K562 (cell line): ENCODE results near the gene IPP. TPM values are rescaled to one million over a fixed set of nuclear protein-coding genes. Genes with fewer than 3 reads are reported as not detected.
A peak's percentile ranks its signal among the peaks of the same experiment; 100 is the strongest.

ENCODE experiments used
- AFF1 ChIP-seq, 2 experiments: fragments of 450-650 bp; IDR thresholded peaks; 2 replicates each; pipeline ENCODE4 v1.6.1; 2018; ENCODE audit warnings: mild to moderate bottlenecking in 2 of 2, low read depth in 1 of 2; ENCODE audit not compliant: partially characterized antibody in 2 of 2
- HDAC1 ChIP-seq, 2 experiments: fragments of 450-650 bp; IDR thresholded peaks; 2 replicates each; pipeline ENCODE4 v1.6.1; 2016 to 2017; ENCODE audit warnings: inconsistent platforms in 1 of 2, mild to moderate bottlenecking in 1 of 2, moderate library complexity in 1 of 2
- KLF13 ChIP-seq: fragments of 450-650 bp; IDR thresholded peaks from 2 replicates; pipeline ENCODE4 v1.6.1; 2016; ENCODE audit warnings: missing genetic modification characterization, low read depth, mild to moderate bottlenecking, missing compliant biosample characterization, moderate library complexity, borderline replicate concordance
- LCOR ChIP-seq: sonication (generic); formaldehyde crosslinking; IDR thresholded peaks from 2 replicates; pipeline ENCODE4 v1.8.0; 2022; ENCODE audit warnings: mild to moderate bottlenecking, missing genetic modification reagents
- NCOR1 ChIP-seq: fragments of 450-650 bp; IDR thresholded peaks from 2 replicates; pipeline ENCODE4 v1.6.1; 2016; ENCODE audit warnings: mild to moderate bottlenecking, moderate library complexity
- NFATC3 ChIP-seq: fragments of 450-650 bp; IDR thresholded peaks from 2 replicates; pipeline ENCODE4 v1.6.1; 2017; ENCODE audit warnings: mild to moderate bottlenecking
- NFRKB ChIP-seq: fragments of 450-650 bp; IDR thresholded peaks from 2 replicates; pipeline ENCODE4 v1.6.1; 2016; ENCODE audit warnings: low read depth
- PCBP1 ChIP-seq: fragments of 200-400 bp; formaldehyde crosslinking; IDR thresholded peaks from 2 replicates; pipeline ENCODE4 v1.6.1; 2018; ENCODE audit warnings: mild to moderate bottlenecking, low read depth, low read length; ENCODE audit not compliant: poor library complexity, severe bottlenecking
- PREB ChIP-seq: sonication (generic); formaldehyde crosslinking; IDR thresholded peaks from 2 replicates; pipeline ENCODE4 v1.8.1; 2023; ENCODE audit warnings: mild to moderate bottlenecking, missing genetic modification reagents
- PTRF ChIP-seq: fragments of 450-650 bp; IDR thresholded peaks from 2 replicates; pipeline ENCODE4 v1.6.1; 2016; ENCODE audit warnings: mild to moderate bottlenecking, missing genetic modification characterization, missing compliant biosample characterization
- SAP30 ChIP-seq: fragments of 200-600 bp; sonication (generic); IDR thresholded peaks from 2 replicates; pipeline ENCODE4 v1.6.1; 2012; ENCODE audit warnings: borderline replicate concordance, low read depth, mild to moderate bottlenecking, moderate library complexity, low read length, control low read depth, inconsistent platforms; ENCODE audit not compliant: insufficient read depth, poor library complexity, severe bottlenecking
- SREBF1 ChIP-seq: fragments of 150-350 bp; IDR thresholded peaks from 2 replicates; pipeline ENCODE4 v1.6.1; 2014; ENCODE audit warnings: antibody characterized with exemption, low read depth, low read length, borderline replicate concordance
- STAT5A ChIP-seq: IDR thresholded peaks from 2 replicates; pipeline ENCODE4 v1.6.1; 2012; ENCODE audit warnings: low read length, inconsistent platforms, borderline replicate concordance
- TEAD1 ChIP-seq, 2 experiments: fragments of 450-650 bp in 1 of 2; sonication (generic) in 1 of 2; formaldehyde crosslinking; IDR thresholded peaks; 2 replicates each; pipeline versions ENCODE4 v1.4.0 to v1.8.0; 2020 to 2022; ENCODE audit warnings: mild to moderate bottlenecking in 2 of 2, missing genetic modification reagents in 1 of 2
- TOE1 ChIP-seq, 2 experiments: fragments of 450-650 bp in 1 of 2; sonication (generic) in 1 of 2; formaldehyde crosslinking in 1 of 2; IDR thresholded peaks; 2 replicates each; pipeline versions ENCODE4 v1.7.1 to v1.8.0; 2016 to 2022; ENCODE audit warnings: borderline replicate concordance in 2 of 2, mild to moderate bottlenecking in 2 of 2, antibody characterized with exemption in 1 of 2, inconsistent platforms in 1 of 2, low read depth in 1 of 2, missing genetic modification reagents in 1 of 2, moderate library complexity in 1 of 2
- ZC3H4 ChIP-seq: sonication (generic); formaldehyde crosslinking; IDR thresholded peaks from 2 replicates; pipeline ENCODE4 v1.9.0; 2021; ENCODE audit warnings: missing genetic modification reagents, borderline replicate concordance
- ZFP36 ChIP-seq: fragments of 150-350 bp; IDR thresholded peaks from 2 replicates; pipeline ENCODE4 v1.6.1; 2018; ENCODE audit warnings: low read length, low read depth; ENCODE audit not compliant: partially characterized antibody
- ZFX ChIP-seq: sonication (generic); formaldehyde crosslinking; IDR thresholded peaks from 2 replicates; pipeline ENCODE4 v1.8.0; 2022; ENCODE audit warnings: mild to moderate bottlenecking, missing genetic modification reagents, moderate library complexity
- ZNF212 ChIP-seq: fragments of 450-650 bp; formaldehyde crosslinking; IDR thresholded peaks from 2 replicates; pipeline ENCODE4 v1.4.0; 2020; ENCODE audit warnings: mild to moderate bottlenecking
- ZZZ3 ChIP-seq: fragments of 450-650 bp; IDR thresholded peaks from 2 replicates; pipeline ENCODE4 v1.6.1; 2016; ENCODE audit warnings: antibody characterized with exemption, mild to moderate bottlenecking, moderate library complexity
- polyA plus RNA-seq, 8 experiments: library from polyadenylated mRNA; depleted of rRNA in 4 of 8; stranded (reverse) in 5 of 8; unstranded in 3 of 8; fragments of >200 nt; fragmentation: Nextera tagmentation in 2 of 8; fragmentation: Illumina TruSeq in 1 of 8; extraction: Ambion mirVana in 2 of 8; extraction: Trizol in 1 of 8; gene quantifications; 2 replicates each; pipeline versions ENCODE4 v1.2.1 to v1.2.3, GENCODE V29; 2011 to 2014; ENCODE audit warnings: inconsistent platforms in 1 of 8, missing spikeins in 1 of 8
- total RNA-seq, 7 experiments: library from RNA; depleted of rRNA in 6 of 7; stranded (reverse); fragments of >200 nt in 6 of 7; fragmentation: Illumina TruSeq in 2 of 7; extraction: Trizol in 2 of 7; gene quantifications; 2 replicates each; pipeline versions ENCODE4 v1.2.1 to v1.2.3, GENCODE V29; 2011 to 2021; ENCODE audit warnings: low replicate concordance in 1 of 7

The IPP gene
- total and polyA plus RNA-seq, 9 of the 15 experiments (the other 6 are each of a cell fraction or from before 2014, with no cell fraction given), result 6.9 to 15.1 (median 9.7) TPM

GRCh38 chr1:45753248-45754037 is 3.0 kb upstream of the IPP start (continued):
- TF ChIP-seq AFF1 (IDR thresholded peaks at IDR 0.05; ENCODE audit: low read depth in 1 of 2, partially characterized antibody in 2 of 2) (peak; percentile 12 to 19), TEAD1 (CRISPR knock-in tag; IDR thresholded peaks at IDR 0.05) (no peak), HDAC1 (IDR thresholded peaks at IDR 0.05) (no peak), STAT5A (no peak), ZC3H4 (no peak), NCOR1 (peak; percentile 7; the same call in 1 of the 2 replicates), LCOR (peak; percentile 61; the same call in 1 of the 2 replicates), TOE1 (IDR thresholded peaks at IDR 0.05; ENCODE audit: borderline replicate concordance) (no peak; the same call in 1 of the 2 replicates), TOE1 (CRISPR knock-in tag; IDR thresholded peaks at IDR 0.05; ENCODE audit: borderline replicate concordance, low read depth) (no peak), KLF13 (tag) (no peak), PTRF (tag) (no peak), ZFP36 (peak; percentile 68), ZZZ3 (no peak), NFATC3 (no peak), PREB (CRISPR knock-in tag) (no peak), NFRKB (no peak; the same call in 1 of the 2 replicates), SREBF1 (no peak), SAP30 (no peak), PCBP1 (no peak), ZFX (CRISPR knock-in tag) (no peak; the same call in 1 of the 2 replicates), ZNF212 (no peak)
